Tibial artery (tissue), 4 donors: ENCODE data around the gene CASP12.

ENCODE experiments used
- DNase-seq, 2 donors: peaks; one replicate each; pipeline ENCODE4 v3.0.0-alpha.2; 2019
- H3K27ac ChIP-seq, 2 donors: fragments of 200-600 bp; sonication (generic) in 1 of 2; 1 replicate in 1 of 2; 2 replicates in 1 of 2; pipeline ENCODE4 v1.5.1; 2018 to 2019; ENCODE audit warnings: mild to moderate bottlenecking in 1 of 2
- H3K27me3 ChIP-seq, 2 donors: fragments of 200-600 bp; sonication (generic) in 1 of 2; one replicate each; pipeline versions ENCODE4 v1.5.1 to v1.6.0; 2016 to 2019
- H3K36me3 ChIP-seq, 3 donors: fragments of 200-600 bp; sonication (generic) in 2 of 3; one replicate each; pipeline ENCODE4 v1.5.1; 2016 to 2019; ENCODE audit warnings: mild to moderate bottlenecking in 2 of 3
- H3K4me1 ChIP-seq, 4 donors: fragments of 200-600 bp; sonication (generic) in 2 of 4; 1 replicate in 3 of 4; 2 replicates in 1 of 4; pipeline ENCODE4 v1.5.1; 2016 to 2019
- H3K4me3 ChIP-seq, 2 donors: fragments of 200-600 bp; sonication (generic) in 1 of 2; 1 replicate in 1 of 2; 2 replicates in 1 of 2; pipeline ENCODE4 v1.5.1; 2018 to 2019; ENCODE audit warnings: mild to moderate bottlenecking in 2 of 2
- H3K9me3 ChIP-seq, 3 donors: fragments of 200-600 bp; sonication (generic) in 1 of 3; one replicate each; pipeline ENCODE4 v1.5.1; 2016 to 2019
- intact Hi-C: fragments of 100-400 bp; cut with DNase I; formaldehyde crosslinking; loops from one replicate; pipeline ENCODE4 v1.15.0; 2023; ENCODE audit warnings: low total_unique reads
- TF ChIP-seq, protein P1 (sequence below), 2 experiments: fragments of 200-600 bp in 1 of 2; fragments of 450-650 bp in 1 of 2; IDR thresholded peaks; one replicate each; pipeline ENCODE4 v1.5.1; 2017 to 2019; ENCODE audit warnings: antibody characterized with exemption in 2 of 2, mild to moderate bottlenecking in 1 of 2, moderate library complexity in 1 of 2

CASP12 gene

DNA sequence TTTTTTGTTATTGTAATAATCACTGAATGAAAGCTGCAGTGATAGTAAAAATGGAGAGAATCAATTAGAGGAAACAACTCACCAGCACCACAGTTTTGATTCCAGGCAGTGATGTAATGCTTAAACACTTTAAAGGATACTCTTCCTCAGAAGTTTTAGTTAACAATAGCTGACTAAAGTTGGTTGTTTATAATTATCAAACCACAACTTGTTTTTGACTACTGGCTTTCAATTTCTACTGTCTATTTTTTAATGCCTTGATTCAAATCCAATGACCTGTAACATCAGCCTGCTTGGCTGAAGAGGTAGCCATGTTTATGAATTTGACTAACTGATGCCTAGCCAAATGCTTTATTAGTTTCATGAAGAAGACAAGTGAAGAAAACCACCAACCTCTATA lies 18.2 kb upstream of the CASP12 start:
- H3K27me3 ChIP-seq, result no peaks in the 10 kb centered on the region
- no peaks in the 10 kb centered on the region for H3K36me3 ChIP-seq
- H3K27ac ChIP-seq, result no peak overlapping the region
- TF ChIP-seq, protein P1, sequence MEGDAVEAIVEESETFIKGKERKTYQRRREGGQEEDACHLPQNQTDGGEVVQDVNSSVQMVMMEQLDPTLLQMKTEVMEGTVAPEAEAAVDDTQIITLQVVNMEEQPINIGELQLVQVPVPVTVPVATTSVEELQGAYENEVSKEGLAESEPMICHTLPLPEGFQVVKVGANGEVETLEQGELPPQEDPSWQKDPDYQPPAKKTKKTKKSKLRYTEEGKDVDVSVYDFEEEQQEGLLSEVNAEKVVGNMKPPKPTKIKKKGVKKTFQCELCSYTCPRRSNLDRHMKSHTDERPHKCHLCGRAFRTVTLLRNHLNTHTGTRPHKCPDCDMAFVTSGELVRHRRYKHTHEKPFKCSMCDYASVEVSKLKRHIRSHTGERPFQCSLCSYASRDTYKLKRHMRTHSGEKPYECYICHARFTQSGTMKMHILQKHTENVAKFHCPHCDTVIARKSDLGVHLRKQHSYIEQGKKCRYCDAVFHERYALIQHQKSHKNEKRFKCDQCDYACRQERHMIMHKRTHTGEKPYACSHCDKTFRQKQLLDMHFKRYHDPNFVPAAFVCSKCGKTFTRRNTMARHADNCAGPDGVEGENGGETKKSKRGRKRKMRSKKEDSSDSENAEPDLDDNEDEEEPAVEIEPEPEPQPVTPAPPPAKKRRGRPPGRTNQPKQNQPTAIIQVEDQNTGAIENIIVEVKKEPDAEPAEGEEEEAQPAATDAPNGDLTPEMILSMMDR (IDR thresholded peaks at IDR 0.05), result no peak
- peaks cover 0 to 15% (median 1%) of the 10 kb centered on the region in 4 donors for H3K4me1 ChIP-seq
- no peaks in the 10 kb centered on the region for H3K9me3 ChIP-seq
- intact Hi-C loops, result no loop called here
- no peak for DNase-seq
- H3K4me3 ChIP-seq, result peak overlapping the region in 1 of 2 donors; percentile 51

DNA sequence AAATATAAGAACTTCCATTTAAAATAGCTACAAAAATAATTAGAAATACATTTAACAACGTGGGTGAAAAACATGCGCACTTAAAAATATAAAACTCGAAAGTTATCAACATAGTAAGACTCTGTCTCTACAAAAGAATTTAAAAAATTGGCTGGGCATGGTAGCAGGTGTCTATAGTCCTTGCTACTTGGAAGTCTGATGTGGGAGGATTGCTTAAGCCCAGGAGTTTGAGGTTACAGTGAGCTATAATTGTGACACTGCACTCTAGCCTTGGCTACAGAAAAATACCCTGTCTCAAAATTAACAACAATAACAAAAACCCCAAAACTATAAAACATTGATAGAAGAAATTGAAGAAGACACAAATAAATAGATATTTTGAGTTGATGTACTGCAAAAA lies 13.8 kb upstream of the CASP12 start:
- Histone ChIP-seq H3K4me3 (no peak overlapping the region), H3K9me3 (no peaks in the 10 kb centered on the region), H3K27me3 (no peaks in the 10 kb centered on the region), H3K27ac (no peak overlapping the region), H3K4me1 (peaks cover 0 to 7% (median 1%) of the 10 kb centered on the region in 4 donors), H3K36me3 (no peaks in the 10 kb centered on the region)
- TF ChIP-seq, protein P1 (IDR thresholded peaks at IDR 0.05), result no peak
- intact Hi-C loops, result no loop called here
- no peak for DNase-seq

DNA sequence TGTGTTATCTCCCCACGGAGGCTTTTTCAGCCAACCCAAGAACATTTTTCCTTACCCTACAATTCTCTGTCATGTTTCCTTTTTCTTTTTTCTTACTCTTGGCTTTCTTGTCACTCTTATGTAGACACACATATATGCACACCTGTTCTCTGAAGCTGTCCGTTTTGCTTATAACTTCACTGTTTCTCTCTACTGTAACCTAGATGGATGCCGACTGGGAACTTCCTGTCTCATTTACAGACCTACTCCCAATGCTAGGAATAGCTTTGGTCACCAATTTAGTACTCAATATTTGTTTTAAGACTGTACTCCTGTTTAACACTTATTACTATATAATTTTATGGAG lies 9.9 kb upstream of the CASP12 start:
- no peak overlapping the region for H3K4me3 ChIP-seq

DNA sequence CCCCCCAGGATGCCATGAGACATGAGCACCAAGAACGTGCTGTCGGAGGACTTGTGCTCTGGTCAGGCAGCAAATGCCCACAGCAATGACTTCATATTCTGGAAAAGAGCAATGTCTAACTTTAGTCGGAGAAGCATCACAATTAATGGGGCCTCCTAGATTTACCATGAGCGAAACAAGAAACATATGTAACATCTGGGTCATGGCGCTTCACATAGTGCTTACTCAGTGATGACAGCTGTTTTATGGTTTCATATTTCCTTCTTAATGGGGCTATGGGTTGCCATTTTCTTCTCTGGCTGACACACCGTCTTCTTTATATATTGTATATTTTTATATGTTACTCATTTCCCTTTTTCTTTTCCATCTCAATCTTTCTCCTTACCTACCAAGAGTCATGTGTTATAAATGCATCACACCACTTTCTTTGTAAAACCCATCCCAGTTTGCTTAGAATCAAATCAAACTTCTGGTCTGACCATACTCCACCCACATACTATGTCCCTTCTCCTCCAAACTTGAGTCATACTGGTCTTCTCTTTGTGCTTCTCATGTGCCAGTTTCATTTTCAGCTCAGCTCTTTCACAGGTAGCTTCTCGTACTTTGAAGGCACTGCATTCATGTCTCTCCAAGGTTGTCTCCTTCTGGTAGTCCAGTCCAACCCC lies 9.4 kb upstream of the CASP12 start:
- intact Hi-C loops, result no loop called here
- TF ChIP-seq, protein P1 (IDR thresholded peaks at IDR 0.05), result no peak
- no peaks in the 10 kb centered on the region for H3K4me1 ChIP-seq
- no peak for DNase-seq
- no peaks in the 10 kb centered on the region for H3K9me3 ChIP-seq
- no peaks in the 10 kb centered on the region for H3K27me3 ChIP-seq
- no peaks in the 10 kb centered on the region for H3K36me3 ChIP-seq
- no peak overlapping the region for H3K27ac ChIP-seq
- H3K4me3 ChIP-seq, result no peak overlapping the region

More for the DNA sequence above, 9.9 kb upstream of the CASP12 start:
- TF ChIP-seq, protein P1 (IDR thresholded peaks at IDR 0.05), result no peak
- Histone ChIP-seq H3K9me3 (no peaks in the 10 kb centered on the region), H3K27me3 (no peaks in the 10 kb centered on the region), H3K36me3 (no peaks in the 10 kb centered on the region), H3K4me1 (no peaks in the 10 kb centered on the region), H3K27ac (no peak overlapping the region)
- intact Hi-C loops, result no loop called here
- DNase-seq, result no peak

DNA sequence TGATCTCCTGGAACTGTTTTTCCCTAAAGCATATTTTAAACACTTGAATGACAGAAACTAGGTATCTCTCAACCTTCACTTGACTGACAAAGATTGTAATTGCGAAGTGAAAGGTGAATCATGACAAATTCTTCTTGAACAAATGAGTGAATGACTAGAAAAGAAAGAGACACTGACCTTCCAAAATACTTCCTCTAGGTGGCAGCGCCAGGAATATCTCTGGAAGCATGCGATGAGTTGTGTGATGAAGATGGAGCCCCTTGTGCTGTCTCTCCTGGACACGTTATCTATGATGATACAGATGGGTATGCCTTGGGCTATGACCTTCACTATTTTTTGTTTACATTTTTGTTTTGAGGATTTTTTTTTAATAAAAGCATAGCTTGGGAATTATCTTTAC lies 7.0 kb upstream of the CASP12 start:
- Histone ChIP-seq H3K27ac (no peak overlapping the region), H3K4me3 (no peak overlapping the region), H3K27me3 (no peaks in the 10 kb centered on the region), H3K36me3 (no peaks in the 10 kb centered on the region), H3K4me1 (no peaks in the 10 kb centered on the region), H3K9me3 (no peaks in the 10 kb centered on the region)
- no peak for DNase-seq
- TF ChIP-seq, protein P1 (IDR thresholded peaks at IDR 0.05), result no peak
- intact Hi-C loops, result no loop called here

DNA sequence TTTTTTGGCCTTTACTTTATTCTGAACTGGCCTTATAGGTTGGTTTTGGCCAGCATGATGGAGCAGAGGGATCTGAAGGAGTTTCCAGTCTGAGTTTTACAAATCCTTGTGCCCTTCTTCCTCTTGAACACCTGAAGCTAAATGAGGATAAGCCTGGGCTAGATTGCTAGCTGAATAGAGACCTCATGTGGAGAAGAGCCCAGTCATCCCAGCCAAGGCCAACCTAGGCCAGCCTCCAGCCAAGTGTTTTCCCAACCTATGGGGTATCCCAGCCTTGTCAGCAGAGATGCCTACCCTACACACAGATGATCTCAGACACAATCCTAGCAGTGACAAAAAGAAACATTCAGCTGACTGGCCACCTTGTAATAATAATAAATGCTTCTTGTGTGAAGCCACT lies 966 bp upstream of the CASP12 start:
- intact Hi-C loops, result no loop called here
- H3K27ac ChIP-seq, result peak overlapping the region; percentile 55 to 80
- no peaks in the 10 kb centered on the region for H3K9me3 ChIP-seq
- no peaks in the 10 kb centered on the region for H3K27me3 ChIP-seq
- peaks cover 0 to 38% (median 7%) of the 10 kb centered on the region in 4 donors for H3K4me1 ChIP-seq
- TF ChIP-seq, protein P1 (IDR thresholded peaks at IDR 0.05), result no peak
- no peak overlapping the region for H3K4me3 ChIP-seq
- no peaks in the 10 kb centered on the region for H3K36me3 ChIP-seq
- no peak for DNase-seq
